ENCODE results near the gene MAP2. TPM values are rescaled to one million over a fixed set of nuclear protein-coding genes. Genes with fewer than 3 reads are reported as not detected.

The MAP2 gene
- total RNA-seq, 1 experiment from 2014 or later = 7.6 TPM

DNA sequence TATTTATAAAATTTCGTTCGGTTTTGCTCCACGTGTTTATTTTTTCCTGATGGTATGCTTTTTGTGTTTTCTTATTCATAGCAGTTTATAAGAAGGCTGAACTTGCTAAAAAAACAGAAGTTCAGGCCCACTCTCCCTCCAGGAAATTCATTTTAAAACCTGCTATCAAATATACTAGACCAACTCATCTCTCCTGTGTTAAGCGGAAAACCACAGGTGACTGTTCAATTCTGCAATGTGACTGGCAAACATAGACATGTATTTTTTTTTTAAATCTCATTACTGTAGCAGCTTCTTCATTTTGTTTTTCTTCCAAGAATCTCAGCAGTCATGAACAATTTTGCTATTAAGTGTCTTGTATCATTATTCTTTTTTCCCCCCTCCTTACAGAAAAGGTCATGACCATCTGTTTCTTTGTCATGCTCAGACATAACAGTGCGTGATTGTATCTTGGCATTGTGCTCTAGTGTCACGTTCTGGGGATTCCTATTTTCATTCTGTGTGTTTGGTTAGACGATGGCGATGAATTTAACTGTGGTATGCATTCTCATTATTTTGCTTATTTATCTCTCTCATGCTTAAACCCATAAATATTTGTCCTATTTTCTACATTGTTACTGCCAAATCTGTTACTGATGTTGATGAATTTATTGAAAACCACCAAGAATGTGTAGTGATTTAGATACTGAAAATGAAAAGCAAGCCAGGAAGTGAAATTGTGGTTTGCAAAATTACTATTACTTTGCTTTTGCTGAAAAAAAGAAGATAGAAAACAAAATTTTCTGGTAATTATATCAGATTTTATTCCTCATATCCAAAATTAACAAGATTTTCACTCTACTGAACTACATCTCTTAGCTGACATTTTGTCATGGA lies 273.2 kb downstream of the MAP2 start:
- Mint-ChIP-seq H3K9me3 (peaks cover 24% of the 10 kb centered on the region), H3K27me3 (ENCODE audit: low read depth) (peaks cover 3% of the 10 kb centered on the region; the same call in 1 of the 2 replicates), H3K4me3 (no peak overlapping the region), H3K27ac (no peak overlapping the region), H3K4me1 (peaks cover 4% of the 10 kb centered on the region; the same call in 1 of the 2 replicates), H3K36me3 (no peaks in the 10 kb centered on the region)
- DNase-seq (ENCODE audit: low spot score) = no peak
- POLR2A ChIA-PET = interaction anchor here (0.6 kb wide), 1 partner anchor 243 kb away, joined by 3 read pairs; no protein-coding TSS in a partner anchor
- ATAC-seq = no peak
- CTCF ChIA-PET = no interaction called here
- no peak for TF ChIP-seq E2F4 (CRISPR knock-in tag; IDR thresholded peaks at IDR 0.05; ENCODE audit: borderline replicate concordance, low read depth)

DNA sequence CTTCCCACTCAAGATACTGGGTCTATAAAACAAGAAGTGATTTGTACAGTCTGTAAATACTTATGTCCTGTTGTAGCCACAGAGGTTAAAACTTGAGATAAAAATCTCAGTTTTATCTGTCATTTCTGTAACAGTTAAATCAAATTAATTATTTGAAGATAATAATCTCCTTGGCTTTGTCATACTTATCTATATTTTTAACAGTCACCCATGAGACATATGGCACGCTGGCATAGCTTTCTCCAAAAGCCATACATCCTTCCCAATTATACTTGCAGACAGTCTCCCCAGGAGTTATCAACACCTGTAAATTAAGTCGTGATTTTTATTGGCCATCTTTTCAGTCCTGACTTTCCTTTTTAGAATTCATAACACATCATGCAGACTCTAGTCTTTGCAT lies 278.9 kb downstream of the MAP2 start:
- CTCF ChIA-PET = no interaction called here
- no peak for ATAC-seq

More for the DNA sequence above, 278.9 kb downstream of the MAP2 start:
- Mint-ChIP-seq H3K4me1 (no peaks in the 10 kb centered on the region), H3K27ac (no peak overlapping the region), H3K9me3 (no peaks in the 10 kb centered on the region), H3K27me3 (ENCODE audit: low read depth) (no peaks in the 10 kb centered on the region), H3K36me3 (no peaks in the 10 kb centered on the region), H3K4me3 (no peak overlapping the region)
- TF ChIP-seq NR3C1 (CRISPR knock-in tag; conservative IDR thresholded peaks at IDR 0.05; ENCODE audit: low read depth) = no peak
- TF ChIP-seq SOX15 (CRISPR knock-in tag; IDR thresholded peaks at IDR 0.05) = no peak
- TF ChIP-seq, protein P1, sequence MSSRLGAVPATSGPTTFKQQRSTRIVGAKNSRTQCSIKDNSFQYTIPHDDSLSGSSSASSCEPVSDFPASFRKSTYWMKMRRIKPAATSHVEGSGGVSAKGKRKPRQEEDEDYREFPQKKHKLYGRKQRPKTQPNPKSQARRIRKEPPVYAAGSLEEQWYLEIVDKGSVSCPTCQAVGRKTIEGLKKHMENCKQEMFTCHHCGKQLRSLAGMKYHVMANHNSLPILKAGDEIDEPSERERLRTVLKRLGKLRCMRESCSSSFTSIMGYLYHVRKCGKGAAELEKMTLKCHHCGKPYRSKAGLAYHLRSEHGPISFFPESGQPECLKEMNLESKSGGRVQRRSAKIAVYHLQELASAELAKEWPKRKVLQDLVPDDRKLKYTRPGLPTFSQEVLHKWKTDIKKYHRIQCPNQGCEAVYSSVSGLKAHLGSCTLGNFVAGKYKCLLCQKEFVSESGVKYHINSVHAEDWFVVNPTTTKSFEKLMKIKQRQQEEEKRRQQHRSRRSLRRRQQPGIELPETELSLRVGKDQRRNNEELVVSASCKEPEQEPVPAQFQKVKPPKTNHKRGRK (CRISPR knock-in tag; IDR thresholded peaks at IDR 0.05; ENCODE audit: borderline replicate concordance) = no peak
- TF ChIP-seq, protein P2, sequence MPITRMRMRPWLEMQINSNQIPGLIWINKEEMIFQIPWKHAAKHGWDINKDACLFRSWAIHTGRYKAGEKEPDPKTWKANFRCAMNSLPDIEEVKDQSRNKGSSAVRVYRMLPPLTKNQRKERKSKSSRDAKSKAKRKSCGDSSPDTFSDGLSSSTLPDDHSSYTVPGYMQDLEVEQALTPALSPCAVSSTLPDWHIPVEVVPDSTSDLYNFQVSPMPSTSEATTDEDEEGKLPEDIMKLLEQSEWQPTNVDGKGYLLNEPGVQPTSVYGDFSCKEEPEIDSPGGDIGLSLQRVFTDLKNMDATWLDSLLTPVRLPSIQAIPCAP (CRISPR knock-in tag; IDR thresholded peaks at IDR 0.05) = no peak
- TF ChIP-seq ATF6 (CRISPR knock-in tag; IDR thresholded peaks at IDR 0.05) = no peak
- TF ChIP-seq, protein P3, sequence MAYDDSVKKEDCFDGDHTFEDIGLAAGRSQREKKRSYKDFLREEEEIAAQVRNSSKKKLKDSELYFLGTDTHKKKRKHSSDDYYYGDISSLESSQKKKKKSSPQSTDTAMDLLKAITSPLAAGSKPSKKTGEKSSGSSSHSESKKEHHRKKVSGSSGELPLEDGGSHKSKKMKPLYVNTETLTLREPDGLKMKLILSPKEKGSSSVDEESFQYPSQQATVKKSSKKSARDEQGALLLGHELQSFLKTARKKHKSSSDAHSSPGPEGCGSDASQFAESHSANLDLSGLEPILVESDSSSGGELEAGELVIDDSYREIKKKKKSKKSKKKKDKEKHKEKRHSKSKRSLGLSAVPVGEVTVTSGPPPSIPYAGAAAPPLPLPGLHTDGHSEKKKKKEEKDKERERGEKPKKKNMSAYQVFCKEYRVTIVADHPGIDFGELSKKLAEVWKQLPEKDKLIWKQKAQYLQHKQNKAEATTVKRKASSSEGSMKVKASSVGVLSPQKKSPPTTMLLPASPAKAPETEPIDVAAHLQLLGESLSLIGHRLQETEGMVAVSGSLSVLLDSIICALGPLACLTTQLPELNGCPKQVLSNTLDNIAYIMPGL (CRISPR knock-in tag; IDR thresholded peaks at IDR 0.05) = no peak
- TF ChIP-seq ZNF317 (CRISPR knock-in tag; IDR thresholded peaks at IDR 0.05; ENCODE audit: borderline replicate concordance, low read depth) = no peak
- no peak for TF ChIP-seq NFATC4 (CRISPR knock-in tag; IDR thresholded peaks at IDR 0.05)
- no peak for TF ChIP-seq RORB (CRISPR knock-in tag; IDR thresholded peaks at IDR 0.05)
- TF ChIP-seq MLX (CRISPR knock-in tag; IDR thresholded peaks at IDR 0.05) = no peak
- no peak for TF ChIP-seq AFF4 (CRISPR knock-in tag; IDR thresholded peaks at IDR 0.05; ENCODE audit: borderline replicate concordance)
- no peak for TF ChIP-seq CDX4 (CRISPR knock-in tag; IDR thresholded peaks at IDR 0.05; ENCODE audit: borderline replicate concordance)
- TF ChIP-seq NFE2L1 (CRISPR knock-in tag; IDR thresholded peaks at IDR 0.05) = no peak
- TF ChIP-seq NR1H2 (CRISPR knock-in tag; IDR thresholded peaks at IDR 0.05) = no peak
- no peak for TF ChIP-seq FOXP1 (CRISPR knock-in tag; IDR thresholded peaks at IDR 0.05; ENCODE audit: borderline replicate concordance)
- POLR2A ChIA-PET = no interaction called here
- no peak for DNase-seq (ENCODE audit: low spot score)
